Epithelial cell of prostate (primary cell): ENCODE measurements around the gene DCUN1D2.
"Not testable (repeated sequence)": the region's sequence is repeated elsewhere in the genome, so short reads cannot be mapped to it uniquely, and the experiment has no call there.

Source experiments
- DNase-seq: peaks from one replicate; pipeline ENCODE4 v3.0.0-alpha.2; 2011; ENCODE audit warnings: low read depth, low spot score
- H3K27ac ChIP-seq: fragments of 450-650 bp; 2 replicates; pipeline ENCODE4 v1.5.1; 2017; ENCODE audit warnings: mild to moderate bottlenecking

Gene DCUN1D2

GRCh38 chr13:113450348-113450744 is 40.2 kb downstream of the DCUN1D2 start:
- DNase-seq, H3K27ac ChIP-seq: not testable (repeated sequence)

- peak overlapping the region; percentile 36 for H3K27ac ChIP-seq
- DNase-seq, result no peak
Measured at GRCh38 chr13:113449693-113450347, 40.7 kb downstream of the DCUN1D2 start.

- DNase-seq, result peak; percentile 75
- peak overlapping the region; percentile 36 for H3K27ac ChIP-seq
Measured at GRCh38 chr13:113448885-113449692, 41.4 kb downstream of the DCUN1D2 start.

- H3K27ac ChIP-seq, result no peak overlapping the region
- DNase-seq, result no peak
Measured at GRCh38 chr13:113448545-113448884, 42.0 kb downstream of the DCUN1D2 start.

- no peak overlapping the region for H3K27ac ChIP-seq
- no peak for DNase-seq
Measured at GRCh38 chr13:113447596-113447995, 42.9 kb downstream of the DCUN1D2 start.

GRCh38 chr13:113446488-113446854 is 44.0 kb downstream of the DCUN1D2 start:
- DNase-seq, result no peak
- no peak overlapping the region for H3K27ac ChIP-seq

GRCh38 chr13:113445791-113446487 is 44.6 kb downstream of the DCUN1D2 start:
- no peak for DNase-seq
- H3K27ac ChIP-seq, result no peak overlapping the region

- no peak for DNase-seq
- no peak overlapping the region for H3K27ac ChIP-seq
Measured at GRCh38 chr13:113443991-113444390, 46.5 kb downstream of the DCUN1D2 start.

- no peak overlapping the region for H3K27ac ChIP-seq
- no peak for DNase-seq
Measured at GRCh38 chr13:113442985-113443362, 47.5 kb downstream of the DCUN1D2 start.

- no peak for DNase-seq
- H3K27ac ChIP-seq, result no peak overlapping the region
Measured at GRCh38 chr13:113442354-113442984, 48.0 kb downstream of the DCUN1D2 start.

- DNase-seq, result no peak
- H3K27ac ChIP-seq, result no peak overlapping the region
Measured at GRCh38 chr13:113441661-113442060, 48.9 kb downstream of the DCUN1D2 start.

- DNase-seq, result no peak
- no peak overlapping the region for H3K27ac ChIP-seq
Measured at GRCh38 chr13:113437408-113438010, 53.0 kb downstream of the DCUN1D2 start.

GRCh38 chr13:113436866-113437265 is 53.6 kb downstream of the DCUN1D2 start:
- not testable (repeated sequence) for DNase-seq, H3K27ac ChIP-seq

GRCh38 chr13:113435907-113436306 is 54.6 kb downstream of the DCUN1D2 start:
- DNase-seq, result not testable (repeated sequence)

GRCh38 chr13:113433391-113433916 is 57.1 kb downstream of the DCUN1D2 start:
- DNase-seq, result no peak
- no peak overlapping the region for H3K27ac ChIP-seq

More at GRCh38 chr13:113435907-113436306, 54.6 kb downstream of the DCUN1D2 start:
- not testable (repeated sequence) for H3K27ac ChIP-seq

GRCh38 chr13:113432506-113433270 is 57.8 kb downstream of the DCUN1D2 start:
- DNase-seq, result no peak
- H3K27ac ChIP-seq, result no peak overlapping the region

- H3K27ac ChIP-seq, result no peak overlapping the region
- DNase-seq, result no peak
Measured at GRCh38 chr13:113431171-113431570, 59.3 kb downstream of the DCUN1D2 start.

- DNase-seq, result no peak
- no peak overlapping the region for H3K27ac ChIP-seq
Measured at GRCh38 chr13:113430378-113431110, 60.0 kb downstream of the DCUN1D2 start.

- H3K27ac ChIP-seq, result no peak overlapping the region
- no peak for DNase-seq
Measured at GRCh38 chr13:113429608-113429985, 60.9 kb downstream of the DCUN1D2 start.
